ENCODE results near the gene ZNF428. TPM values are rescaled to one million over a fixed set of nuclear protein-coding genes. Genes with fewer than 3 reads are reported as not detected.

The ZNF428 gene
- total and polyA plus RNA-seq, 9 donors, result 11.6 to 69.0 (median 43.1) TPM

- Histone ChIP-seq H3K4me3 (peak overlapping the region; percentile 39), H3K36me3 (no peaks in the 10 kb centered on the region), H3K27ac (no peak overlapping the region), H3K9me3 (no peaks in the 10 kb centered on the region), H3K27me3 (no peaks in the 10 kb centered on the region), H3K4me1 (ENCODE audit: insufficient read depth) (peaks cover 8% of the 10 kb centered on the region)
- DNase-seq, result peak; percentile 32 to 60 (median 58)
- TF ChIP-seq POLR2A (IDR thresholded peaks at IDR 0.05) (no peak), EP300 (IDR thresholded peaks at IDR 0.05) (no peak), CTCF (IDR thresholded peaks at IDR 0.05) (no peak)
- intact Hi-C loops (cut with DNase I), result no loop called here
- WGBS, 3 donors, result 55 to 60% (median 58%) methylated on average over 26 of the region's 26 CpGs
These were observed 47.9 kb upstream of the ZNF428 start for GRCh38 chr19:43667126-43667875.

- Histone ChIP-seq H3K36me3 (no peaks in the 10 kb centered on the region), H3K9me3 (no peaks in the 10 kb centered on the region), H3K27me3 (no peaks in the 10 kb centered on the region), H3K27ac (no peak overlapping the region), H3K4me1 (ENCODE audit: insufficient read depth) (peaks cover 6% of the 10 kb centered on the region), H3K4me3 (no peak overlapping the region)
- intact Hi-C loops (cut with DNase I), result no loop called here
- TF ChIP-seq EP300 (IDR thresholded peaks at IDR 0.05), result no peak
- TF ChIP-seq CTCF (IDR thresholded peaks at IDR 0.05), result no peak
- no peak for TF ChIP-seq POLR2A (IDR thresholded peaks at IDR 0.05)
- DNase-seq, result no peak
- 75 to 80% (median 77%) methylated on average over 7 of the region's 7 CpGs for WGBS, 3 donors
These were observed 44.6 kb upstream of the ZNF428 start for GRCh38 chr19:43664018-43664417.

GRCh38 chr19:43662487-43662886 is 43.1 kb upstream of the ZNF428 start:
- Histone ChIP-seq H3K4me1 (ENCODE audit: insufficient read depth) (peaks cover 2% of the 10 kb centered on the region), H3K9me3 (no peaks in the 10 kb centered on the region), H3K27me3 (no peaks in the 10 kb centered on the region), H3K27ac (no peak overlapping the region), H3K36me3 (no peaks in the 10 kb centered on the region), H3K4me3 (no peak overlapping the region)
- 92 to 97% (median 92%) methylated on average over 6 of the region's 6 CpGs for WGBS, 3 donors
- TF ChIP-seq CTCF (IDR thresholded peaks at IDR 0.05) (no peak), EP300 (IDR thresholded peaks at IDR 0.05) (no peak), POLR2A (IDR thresholded peaks at IDR 0.05) (no peak)
- DNase-seq, result no peak
- intact Hi-C loops (cut with DNase I), result no loop called here

- intact Hi-C loops (cut with DNase I), result no loop called here
- H3K9me3 ChIP-seq, result no peaks in the 10 kb centered on the region
- WGBS, 3 donors, result 73 to 77% (median 76%) methylated on average over 6 of the region's 6 CpGs
- H3K4me1 ChIP-seq (ENCODE audit: insufficient read depth), result no peaks in the 10 kb centered on the region
- H3K27me3 ChIP-seq, result no peaks in the 10 kb centered on the region
- TF ChIP-seq POLR2A (IDR thresholded peaks at IDR 0.05), result no peak
- no peak for TF ChIP-seq EP300 (IDR thresholded peaks at IDR 0.05)
- H3K4me3 ChIP-seq, result no peak overlapping the region
- H3K36me3 ChIP-seq, result no peaks in the 10 kb centered on the region
- H3K27ac ChIP-seq, result no peak overlapping the region
- no peak for DNase-seq
These were observed 41.5 kb upstream of the ZNF428 start for GRCh38 chr19:43660971-43661360.

GRCh38 chr19:43660301-43660970 is 41.0 kb upstream of the ZNF428 start:
- H3K27me3 ChIP-seq, result no peaks in the 10 kb centered on the region
- no peak for TF ChIP-seq POLR2A (IDR thresholded peaks at IDR 0.05)
- no peak for TF ChIP-seq CTCF (IDR thresholded peaks at IDR 0.05)
- TF ChIP-seq EP300 (IDR thresholded peaks at IDR 0.05), result no peak
- H3K4me3 ChIP-seq, result no peak overlapping the region
- DNase-seq, result no peak
- H3K36me3 ChIP-seq, result no peaks in the 10 kb centered on the region
- WGBS, 3 donors, result 81 to 84% (median 81%) methylated on average over 7 of the region's 7 CpGs
- no peaks in the 10 kb centered on the region for H3K9me3 ChIP-seq
- H3K4me1 ChIP-seq (ENCODE audit: insufficient read depth), result no peaks in the 10 kb centered on the region
- no peak overlapping the region for H3K27ac ChIP-seq
- intact Hi-C loops (cut with DNase I), result no loop called here

Measured in ovary (tissue), 9 donors.